Measurements from ENCODE around the gene MFGE8. TPM values are rescaled to one million over a fixed set of nuclear protein-coding genes. Genes with fewer than 3 reads are reported as not detected.

Gene MFGE8
- total RNA-seq, 1 experiment from 2014 or later: 69.1 TPM

DNA sequence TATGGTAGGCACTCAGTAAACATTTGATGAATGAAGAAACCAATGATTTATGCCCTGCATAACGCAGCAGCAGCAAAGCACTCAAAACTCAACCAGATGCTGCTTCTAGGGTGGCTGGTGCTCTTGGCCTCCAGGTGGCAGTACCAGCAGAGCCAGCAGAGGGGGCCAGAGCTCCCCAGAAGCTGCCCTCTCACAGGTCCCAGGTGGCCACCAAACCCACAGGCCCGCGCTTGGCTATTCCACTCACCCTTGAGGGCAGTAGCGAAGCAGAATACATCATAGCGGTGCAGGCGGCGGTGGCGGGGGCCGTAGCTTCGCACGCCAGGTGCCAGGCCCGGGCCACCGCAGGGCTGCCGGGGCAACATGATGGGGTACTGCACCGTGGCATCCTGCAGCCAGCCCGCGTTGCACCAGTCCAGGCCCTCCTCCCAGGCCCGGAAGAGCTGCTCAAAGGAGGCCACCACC is 34.4 kb downstream of the MFGE8 start:
- no peak overlapping the region for H3K27ac ChIP-seq
- no peaks in the 10 kb centered on the region for H3K36me3 ChIP-seq
- no peak overlapping the region for H3K4me3 ChIP-seq
- H3K9me3 ChIP-seq (replicated peaks): no peaks in the 10 kb centered on the region
- peak; percentile 75 to 78 for DNase-seq
- H3K27me3 ChIP-seq: peaks cover 5% of the 10 kb centered on the region; the same call in 1 of the 2 replicates
- H3K4me1 ChIP-seq: no peaks in the 10 kb centered on the region

DNA sequence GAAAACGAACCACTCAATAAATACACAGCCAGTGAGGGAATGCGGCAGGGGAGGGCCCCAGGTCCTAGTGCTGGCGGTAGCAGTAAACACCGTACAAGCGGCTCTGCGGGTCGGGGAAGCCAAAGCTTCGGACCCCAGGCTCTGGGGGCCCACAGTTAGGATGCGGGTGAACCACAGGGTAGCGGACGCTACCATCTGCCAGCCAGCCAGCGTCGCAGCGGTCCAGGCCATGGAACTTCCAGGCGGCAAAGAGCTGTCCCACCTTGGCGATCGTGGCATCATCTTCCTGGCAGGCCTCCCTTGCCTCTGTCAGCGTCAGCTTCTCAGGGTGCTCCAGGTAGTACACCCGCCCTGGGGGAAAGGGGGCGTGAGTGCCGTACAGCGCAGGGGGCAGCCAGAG is 35.3 kb downstream of the MFGE8 start:
- H3K27me3 ChIP-seq: peaks cover 5% of the 10 kb centered on the region; the same call in 1 of the 2 replicates
- no peaks in the 10 kb centered on the region for H3K9me3 ChIP-seq (replicated peaks)
- no peak overlapping the region for H3K4me3 ChIP-seq
- no peaks in the 10 kb centered on the region for H3K4me1 ChIP-seq
- no peaks in the 10 kb centered on the region for H3K36me3 ChIP-seq
- DNase-seq: no peak
- no peak overlapping the region for H3K27ac ChIP-seq

DNA sequence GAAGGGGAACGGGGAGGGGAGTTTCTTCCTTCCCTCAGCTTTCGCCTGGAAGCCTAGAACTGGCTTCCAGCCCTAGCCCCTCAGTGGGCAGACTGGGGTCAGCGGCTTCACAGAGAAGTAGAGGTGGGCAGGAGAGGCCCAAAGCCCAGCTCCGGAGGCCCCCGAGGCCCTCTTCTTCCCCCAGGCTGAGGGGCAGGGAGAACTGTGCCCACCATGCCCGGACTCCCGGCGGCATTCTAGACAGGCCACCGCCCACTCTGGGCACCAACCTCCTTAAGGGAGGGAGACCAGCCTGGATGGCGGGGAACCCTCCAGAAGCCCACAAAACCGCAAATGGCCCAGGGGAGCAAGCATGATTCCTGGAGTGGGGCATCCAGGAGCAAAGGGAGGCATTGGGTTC is 35.8 kb downstream of the MFGE8 start:
- Histone ChIP-seq H3K9me3 (replicated peaks) (no peaks in the 10 kb centered on the region), H3K27ac (no peak overlapping the region), H3K4me1 (no peaks in the 10 kb centered on the region), H3K27me3 (peaks cover 5% of the 10 kb centered on the region; the same call in 1 of the 2 replicates), H3K4me3 (no peak overlapping the region), H3K36me3 (no peaks in the 10 kb centered on the region)
- no peak for DNase-seq

DNA sequence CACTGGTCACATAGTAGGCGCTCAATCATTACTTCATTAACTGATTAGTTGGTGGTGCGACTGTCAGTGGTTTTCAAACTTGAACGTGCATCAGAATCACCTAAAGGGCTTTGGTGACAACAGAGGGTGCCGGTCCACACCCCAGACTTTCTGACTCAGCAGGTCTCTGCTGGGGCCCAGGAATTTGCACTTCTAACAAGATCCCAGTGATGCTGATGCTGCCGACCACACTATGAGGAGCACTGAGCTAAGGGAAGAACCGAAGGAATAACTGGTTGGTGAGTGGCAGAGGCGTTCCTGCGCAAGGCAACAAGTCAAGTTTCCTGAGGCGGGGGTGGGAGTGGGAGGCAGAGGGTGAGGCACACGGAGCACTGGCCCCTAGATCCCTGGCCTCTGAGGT is 36.6 kb downstream of the MFGE8 start:
- Histone ChIP-seq H3K27ac (no peak overlapping the region), H3K27me3 (peaks cover 5% of the 10 kb centered on the region; the same call in 1 of the 2 replicates), H3K36me3 (no peaks in the 10 kb centered on the region), H3K4me3 (no peak overlapping the region), H3K9me3 (replicated peaks) (no peaks in the 10 kb centered on the region), H3K4me1 (no peaks in the 10 kb centered on the region)
- DNase-seq: no peak

DNA sequence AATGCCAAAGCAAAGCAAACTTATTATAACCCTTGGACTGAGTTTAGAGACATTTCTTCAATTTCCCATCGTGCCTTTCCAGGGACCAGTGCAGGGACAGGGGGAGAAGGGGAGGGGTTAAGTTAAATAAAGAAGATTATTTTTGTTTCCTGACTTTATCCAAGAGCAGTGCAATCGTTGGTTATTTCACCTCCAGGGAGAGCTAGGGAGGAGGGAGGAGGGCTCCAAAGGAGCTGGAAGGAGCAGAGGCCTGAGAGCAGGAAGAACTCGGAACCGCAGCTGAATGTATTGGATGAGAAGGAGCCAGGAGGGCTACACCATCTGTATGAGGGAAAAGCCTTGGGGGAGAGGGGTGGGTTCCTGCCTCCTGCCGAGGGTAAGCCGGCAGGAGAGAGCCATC is 38.5 kb downstream of the MFGE8 start:
- no peak overlapping the region for H3K27ac ChIP-seq
- no peak overlapping the region for H3K4me3 ChIP-seq
- DNase-seq: no peak
- H3K27me3 ChIP-seq: peaks cover 5% of the 10 kb centered on the region; the same call in 1 of the 2 replicates
- no peaks in the 10 kb centered on the region for H3K9me3 ChIP-seq (replicated peaks)
- H3K4me1 ChIP-seq: no peaks in the 10 kb centered on the region
- H3K36me3 ChIP-seq: no peaks in the 10 kb centered on the region

DNA sequence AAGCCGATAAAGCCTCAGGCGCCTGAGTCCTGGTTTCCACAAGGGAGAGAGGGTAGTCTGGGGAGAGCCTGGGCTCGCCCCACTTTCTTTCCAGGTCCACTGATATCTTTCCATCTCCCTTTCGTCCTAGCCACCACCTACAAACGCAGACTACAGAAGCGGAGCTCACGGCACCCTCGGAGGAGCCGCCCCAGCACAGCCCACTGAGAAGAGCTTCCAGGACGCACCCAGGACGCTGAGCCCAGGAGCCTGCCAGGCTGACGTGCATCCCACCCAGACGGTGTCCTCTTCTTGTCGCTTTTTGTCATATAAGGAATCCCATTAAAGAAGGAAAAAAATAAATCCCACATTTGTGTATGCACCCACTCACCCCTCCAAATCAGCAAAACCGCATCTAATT is 38.9 kb downstream of the MFGE8 start:
- Histone ChIP-seq H3K4me3 (no peak overlapping the region), H3K4me1 (no peaks in the 10 kb centered on the region), H3K27me3 (peaks cover 4% of the 10 kb centered on the region; the same call in 1 of the 2 replicates), H3K27ac (no peak overlapping the region), H3K36me3 (no peaks in the 10 kb centered on the region), H3K9me3 (replicated peaks) (no peaks in the 10 kb centered on the region)
- DNase-seq: no peak

DNA sequence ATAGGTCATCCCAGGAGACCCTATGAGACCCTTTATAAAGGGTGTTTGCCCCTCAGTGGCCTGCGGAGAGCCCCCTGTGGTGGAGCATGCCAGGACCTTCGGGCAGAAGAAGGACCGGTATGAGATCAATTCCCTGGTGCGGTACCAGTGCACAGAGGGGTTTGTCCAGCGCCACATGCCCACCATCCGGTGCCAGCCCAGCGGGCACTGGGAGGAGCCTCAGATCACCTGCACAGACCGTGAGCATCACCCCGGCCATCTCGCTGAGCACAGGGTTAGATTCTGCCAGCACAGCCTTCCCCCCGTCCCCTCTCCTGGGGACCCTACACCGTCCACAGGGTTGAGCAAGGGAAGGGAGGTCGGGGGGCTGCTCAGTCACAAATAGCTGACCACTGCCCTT is 39.4 kb downstream of the MFGE8 start:
- no peak for DNase-seq
- H3K27me3 ChIP-seq: no peaks in the 10 kb centered on the region; the same call in 1 of the 2 replicates
- H3K27ac ChIP-seq: no peak overlapping the region
- H3K9me3 ChIP-seq (replicated peaks): no peaks in the 10 kb centered on the region
- no peaks in the 10 kb centered on the region for H3K4me1 ChIP-seq
- no peaks in the 10 kb centered on the region for H3K36me3 ChIP-seq
- no peak overlapping the region for H3K4me3 ChIP-seq

DNA sequence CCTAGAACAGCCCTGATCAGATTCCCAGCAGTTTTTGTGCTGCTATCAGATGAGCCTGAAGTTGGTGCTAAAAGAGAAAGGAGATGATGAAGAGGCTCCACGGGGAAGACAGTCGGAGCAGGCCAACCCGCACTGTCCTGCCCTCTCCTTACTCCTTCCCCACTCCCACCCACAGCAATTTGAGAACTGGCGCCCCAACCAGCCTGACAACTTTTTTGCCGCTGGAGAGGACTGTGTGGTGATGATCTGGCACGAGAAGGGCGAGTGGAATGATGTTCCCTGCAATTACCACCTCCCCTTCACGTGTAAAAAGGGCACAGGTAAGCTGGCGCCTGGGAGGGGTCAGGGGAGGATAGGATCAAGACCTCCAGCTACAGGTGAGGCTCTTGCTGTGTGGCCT is 40.5 kb downstream of the MFGE8 start:
- H3K36me3 ChIP-seq: no peaks in the 10 kb centered on the region
- H3K4me3 ChIP-seq: no peak overlapping the region
- no peak overlapping the region for H3K27ac ChIP-seq
- no peak for DNase-seq
- H3K4me1 ChIP-seq: no peaks in the 10 kb centered on the region
- no peaks in the 10 kb centered on the region; the same call in 1 of the 2 replicates for H3K27me3 ChIP-seq
- H3K9me3 ChIP-seq (replicated peaks): no peaks in the 10 kb centered on the region

DNA sequence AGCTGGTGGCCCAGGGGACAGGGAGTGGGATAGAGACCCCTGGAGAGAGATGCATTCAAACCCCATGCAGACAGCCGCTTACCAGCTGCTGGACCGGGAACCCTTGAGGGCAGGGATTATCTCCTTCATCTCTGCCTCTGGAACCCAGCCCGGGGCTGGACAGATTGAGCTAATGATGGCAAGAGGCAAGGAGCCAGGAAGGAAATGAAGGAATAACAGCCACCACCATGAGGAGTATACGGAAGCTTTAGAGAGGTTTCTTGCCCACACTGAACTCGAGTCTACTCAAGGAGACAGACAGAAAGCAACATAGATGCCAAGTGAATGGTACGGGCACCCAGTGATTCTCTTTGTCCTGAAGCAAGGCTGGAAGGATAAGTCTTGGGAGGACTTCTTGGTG is 41.1 kb downstream of the MFGE8 start:
- no peaks in the 10 kb centered on the region; the same call in 1 of the 2 replicates for H3K27me3 ChIP-seq
- no peak overlapping the region for H3K4me3 ChIP-seq
- DNase-seq: no peak
- no peaks in the 10 kb centered on the region for H3K4me1 ChIP-seq
- H3K27ac ChIP-seq: no peak overlapping the region
- H3K36me3 ChIP-seq: no peaks in the 10 kb centered on the region
- H3K9me3 ChIP-seq (replicated peaks): no peaks in the 10 kb centered on the region

DNA sequence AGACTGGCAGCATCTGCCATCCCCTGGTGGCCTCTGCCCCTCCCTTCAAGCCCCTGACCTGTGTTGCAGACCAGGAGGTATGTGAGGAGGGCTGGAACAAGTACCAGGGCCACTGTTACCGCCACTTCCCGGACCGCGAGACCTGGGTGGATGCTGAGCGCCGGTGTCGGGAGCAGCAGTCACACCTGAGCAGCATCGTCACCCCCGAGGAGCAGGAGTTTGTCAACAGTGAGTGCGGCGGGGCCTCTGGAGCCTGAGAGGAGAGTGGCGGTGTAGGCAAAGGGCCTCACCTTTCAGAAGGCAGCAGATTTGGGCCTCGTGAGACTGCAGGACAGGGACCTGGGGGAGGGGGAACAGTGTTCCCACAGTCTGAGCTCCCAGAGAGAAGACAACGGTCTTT is 41.9 kb downstream of the MFGE8 start:
- DNase-seq: no peak

DNA sequence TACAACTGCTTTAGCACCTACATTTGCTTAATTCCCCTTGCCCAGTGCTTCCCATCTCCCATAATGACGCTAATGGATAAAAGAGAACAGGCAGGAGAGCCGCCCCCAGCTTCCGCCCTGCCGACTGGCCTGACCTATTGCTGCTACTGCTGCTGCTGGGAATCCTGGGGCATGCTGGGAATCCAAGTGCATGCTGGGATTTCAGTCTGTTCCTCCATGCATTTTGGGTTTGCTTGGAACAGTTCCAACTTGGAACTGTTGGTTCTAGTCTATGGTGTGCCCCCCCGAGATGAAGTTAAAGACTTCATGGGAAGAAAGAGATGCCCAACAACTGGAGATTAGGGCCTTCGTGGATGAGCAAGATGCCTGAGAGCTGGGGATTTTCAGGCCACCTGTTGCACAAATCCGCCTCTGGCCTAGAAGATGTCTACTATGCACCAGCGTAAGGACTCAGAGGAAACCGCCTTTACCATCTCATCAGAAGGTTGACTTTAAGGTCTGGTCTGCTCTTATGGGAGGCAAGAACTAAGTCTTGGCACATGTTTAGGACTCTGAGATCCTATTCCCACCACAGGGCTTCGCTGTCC is 46.8 kb downstream of the MFGE8 start:
- Histone ChIP-seq H3K27ac (no peak overlapping the region), H3K4me3 (no peak overlapping the region), H3K4me1 (no peaks in the 10 kb centered on the region), H3K36me3 (no peaks in the 10 kb centered on the region), H3K27me3 (no peaks in the 10 kb centered on the region), H3K9me3 (replicated peaks) (no peaks in the 10 kb centered on the region)
- no peak for DNase-seq

More for the DNA sequence above, 41.9 kb downstream of the MFGE8 start:
- Histone ChIP-seq H3K4me1 (no peaks in the 10 kb centered on the region), H3K36me3 (no peaks in the 10 kb centered on the region), H3K9me3 (replicated peaks) (no peaks in the 10 kb centered on the region), H3K27me3 (no peaks in the 10 kb centered on the region; the same call in 1 of the 2 replicates), H3K27ac (no peak overlapping the region), H3K4me3 (no peak overlapping the region)

DNA sequence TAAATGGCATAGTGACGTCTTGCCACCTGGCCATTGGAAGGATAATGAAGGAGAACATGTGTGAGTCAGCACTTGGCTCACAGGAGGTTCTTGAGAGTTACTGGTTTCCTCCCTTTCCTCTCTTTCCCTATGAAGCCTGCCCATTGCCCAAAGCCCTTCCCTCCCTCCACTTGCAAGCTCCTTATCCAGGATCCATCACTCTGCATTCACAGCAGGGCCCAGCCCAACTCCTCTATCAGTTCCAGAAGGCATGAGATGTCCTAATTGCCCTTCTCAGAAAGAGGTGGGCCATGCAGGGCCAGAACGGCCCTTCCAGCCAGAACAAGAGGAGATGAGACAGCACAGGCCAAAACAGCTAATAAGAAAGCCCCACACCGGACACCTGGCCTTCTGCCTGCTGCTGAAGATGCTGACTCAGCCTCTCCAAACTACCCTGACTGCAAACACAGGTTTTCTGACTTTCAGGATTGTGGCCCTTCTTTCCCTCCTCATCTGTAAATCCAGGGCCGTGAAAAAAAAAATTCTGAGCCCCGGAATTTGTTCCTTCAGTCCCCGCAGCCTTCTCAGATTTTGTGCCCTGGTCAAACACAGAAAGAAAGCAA is 47.6 kb downstream of the MFGE8 start:
- H3K9me3 ChIP-seq (replicated peaks): no peaks in the 10 kb centered on the region
- H3K27me3 ChIP-seq: no peaks in the 10 kb centered on the region
- no peaks in the 10 kb centered on the region for H3K36me3 ChIP-seq
- H3K4me1 ChIP-seq: no peaks in the 10 kb centered on the region
- no peak for DNase-seq
- no peak overlapping the region for H3K27ac ChIP-seq
- no peak overlapping the region for H3K4me3 ChIP-seq

DNA sequence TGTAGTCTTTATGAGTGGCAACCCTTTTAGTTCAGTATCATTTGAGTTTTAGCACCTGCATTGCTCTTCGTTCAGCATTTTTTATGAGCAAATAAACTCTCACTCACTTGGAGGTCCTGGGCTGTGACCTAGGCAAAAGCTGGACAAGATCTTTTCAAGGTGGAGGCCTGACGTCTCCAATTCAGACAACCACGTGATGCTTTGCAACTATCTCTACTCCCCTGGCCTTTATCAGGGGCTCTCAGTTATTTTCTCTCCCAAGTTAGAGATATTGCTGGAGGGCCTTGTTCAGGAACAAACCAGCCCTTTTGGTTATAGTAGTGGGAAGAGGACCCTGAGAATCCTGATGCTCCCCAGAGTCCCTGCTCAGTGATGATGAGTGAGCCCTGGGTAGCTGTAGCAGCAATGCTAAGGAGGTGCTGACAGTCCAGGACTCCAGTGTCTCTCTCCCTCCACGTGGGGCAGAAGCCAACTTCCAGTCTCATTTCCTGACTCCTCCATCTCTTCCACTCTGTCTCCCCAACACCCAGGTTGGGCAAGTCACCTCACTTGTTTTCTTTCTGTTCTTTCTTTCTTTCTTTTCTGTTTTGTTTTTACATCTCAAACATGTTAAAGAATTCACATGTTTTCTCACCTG is 48.2 kb downstream of the MFGE8 start:
- no peaks in the 10 kb centered on the region for H3K36me3 ChIP-seq
- H3K27me3 ChIP-seq: no peaks in the 10 kb centered on the region
- no peaks in the 10 kb centered on the region for H3K9me3 ChIP-seq (replicated peaks)
- no peaks in the 10 kb centered on the region for H3K4me1 ChIP-seq
- no peak overlapping the region for H3K27ac ChIP-seq
- H3K4me3 ChIP-seq: no peak overlapping the region
- no peak for DNase-seq

DNA sequence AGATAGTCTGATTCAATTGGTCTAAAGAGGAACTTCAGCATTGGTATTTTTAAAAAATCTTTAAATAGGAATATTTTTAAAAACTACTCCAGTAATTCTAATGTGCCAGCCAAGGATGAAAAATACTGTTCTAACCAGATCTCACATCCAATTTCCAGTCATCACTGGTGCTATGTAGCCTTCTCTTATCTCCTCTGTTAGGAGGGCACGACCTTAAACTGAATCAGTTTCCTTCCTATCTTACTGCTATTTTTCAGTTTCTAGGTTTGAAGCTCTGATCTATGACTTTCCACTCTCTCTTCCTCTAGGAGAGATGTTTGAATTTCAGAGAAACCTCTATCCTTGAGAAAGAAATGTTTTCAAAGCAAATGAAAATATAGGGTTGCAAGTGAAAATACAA is 49.8 kb downstream of the MFGE8 start:
- Histone ChIP-seq H3K4me3 (no peak overlapping the region), H3K27me3 (no peaks in the 10 kb centered on the region), H3K36me3 (no peaks in the 10 kb centered on the region), H3K9me3 (replicated peaks) (no peaks in the 10 kb centered on the region), H3K4me1 (no peaks in the 10 kb centered on the region), H3K27ac (no peak overlapping the region)
- no peak for DNase-seq

DNA sequence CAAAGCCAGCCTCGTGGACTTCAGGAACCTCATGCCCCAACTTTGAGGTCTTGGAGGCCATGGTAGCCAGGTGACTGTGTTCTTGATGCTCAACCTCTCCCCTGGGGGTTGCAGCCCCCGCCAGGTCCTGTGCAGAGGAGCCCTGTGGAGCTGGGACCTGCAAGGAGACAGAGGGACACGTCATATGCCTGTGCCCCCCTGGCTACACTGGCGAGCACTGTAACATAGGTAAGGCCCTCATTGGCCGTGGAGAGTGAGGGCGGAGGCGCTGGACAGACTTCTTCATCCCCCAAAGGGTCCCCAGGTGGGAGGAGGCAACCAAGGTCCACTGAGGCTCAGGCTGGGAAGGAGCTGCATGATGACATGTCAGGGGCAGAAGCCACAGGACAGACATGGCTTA is 53.0 kb downstream of the MFGE8 start:
- no peaks in the 10 kb centered on the region for H3K9me3 ChIP-seq (replicated peaks)
- no peaks in the 10 kb centered on the region for H3K27me3 ChIP-seq
- no peak for DNase-seq
- H3K4me1 ChIP-seq: no peaks in the 10 kb centered on the region
- no peaks in the 10 kb centered on the region for H3K36me3 ChIP-seq
- no peak overlapping the region for H3K4me3 ChIP-seq
- no peak overlapping the region for H3K27ac ChIP-seq

Measured in SJCRH30 (cell line).